ENCODE measurements around the gene SMARCB1.
A peak's percentile ranks its signal among the peaks of the same experiment; 100 is the strongest.

Gene SMARCB1

GRCh38 chr22:23781065-23781464 is 5.7 kb upstream of the SMARCB1 start:
- no peak for DNase-seq

GRCh38 chr22:23781511-23782183 is 5.1 kb upstream of the SMARCB1 start:
- no peak for DNase-seq

- no peak for DNase-seq
Measured at GRCh38 chr22:23782252-23782651, 4.5 kb upstream of the SMARCB1 start.

- no peak for DNase-seq
Measured at GRCh38 chr22:23782703-23783102, 4.1 kb upstream of the SMARCB1 start.

- no peak for DNase-seq
Measured at GRCh38 chr22:23783265-23784150, 3.3 kb upstream of the SMARCB1 start.

- peak; percentile 39 for DNase-seq
Measured at GRCh38 chr22:23784215-23784732, 2.5 kb upstream of the SMARCB1 start.

- no peak for DNase-seq
Measured at GRCh38 chr22:23786261-23786710, 480 bp upstream of the SMARCB1 start.

- no peak for DNase-seq
Measured at GRCh38 chr22:23787600-23787896, 782 bp downstream of the SMARCB1 start.

GRCh38 chr22:23787910-23788309 is 1.1 kb downstream of the SMARCB1 start:
- no peak for DNase-seq

- DNase-seq: no peak
Measured at GRCh38 chr22:23789121-23789520, 2.4 kb downstream of the SMARCB1 start.

- DNase-seq: no peak
Measured at GRCh38 chr22:23789638-23790037, 2.9 kb downstream of the SMARCB1 start.

- no peak for DNase-seq
Measured at GRCh38 chr22:23790819-23791737, 4.3 kb downstream of the SMARCB1 start.

- no peak for DNase-seq
Measured at GRCh38 chr22:23791738-23792645, 5.2 kb downstream of the SMARCB1 start.

GRCh38 chr22:23793326-23793725 is 6.6 kb downstream of the SMARCB1 start:
- DNase-seq: no peak

- DNase-seq: no peak
Measured at GRCh38 chr22:23796461-23796860, 9.7 kb downstream of the SMARCB1 start.

- no peak for DNase-seq
Measured at GRCh38 chr22:23800297-23801237, 13.8 kb downstream of the SMARCB1 start.

- no peak for DNase-seq
Measured at GRCh38 chr22:23801238-23801821, 14.6 kb downstream of the SMARCB1 start.

- DNase-seq: no peak
Measured at GRCh38 chr22:23801886-23802377, 15.2 kb downstream of the SMARCB1 start.

- no peak for DNase-seq
Measured at GRCh38 chr22:23803001-23803819, 16.4 kb downstream of the SMARCB1 start.
